CD4-positive, alpha-beta T cell (primary cell): ENCODE measurements around the gene ITPRIPL2. TPM values are rescaled to one million over a fixed set of nuclear protein-coding genes. Genes with fewer than 3 reads are reported as not detected.

Experiments used
- ATAC-seq: fragments of 200-7000 bp; cut with Tn5 transposase; one replicate; pipeline ENCODE4 v1.10.0; 2022; ENCODE audit warnings: mild to moderate bottlenecking; ENCODE audit not compliant: poor library complexity
- CTCF ChIA-PET: fragments of 350-600 bp; sonication (Branson Sonifier 250); formaldehyde crosslinking; loops from one replicate; lab custom pipeline; 2021; ENCODE audit warnings: antibody characterized with exemption, inconsistent platforms; lab: Charles Lee
- POLR2A ChIA-PET: fragments of 350-600 bp; sonication (Branson Sonifier 250); formaldehyde crosslinking; loops from one replicate; lab custom pipeline; 2021; ENCODE audit warnings: antibody characterized with exemption, inconsistent platforms; lab: Charles Lee
- DNase-seq, 14 experiments: peaks; one replicate each; pipeline ENCODE4 v3.0.0-alpha.2; 2013 to 2020; ENCODE audit warnings: mixed read lengths in 2 of 14
- H3K27ac ChIP-seq, 2 donors: one replicate each; pipeline versions ENCODE4 v1.5.1 to v1.7.0; 2013; ENCODE audit warnings: low read length in 2 of 2, low read depth in 1 of 2, mild to moderate bottlenecking in 1 of 2
- H3K27me3 ChIP-seq, 2 experiments: 1 replicate in 1 of 2; 2 replicates in 1 of 2; pipeline versions ENCODE4 v1.6.1 to v1.7.0; 2013; ENCODE audit warnings: low read length in 2 of 2, control low read depth in 1 of 2, mild to moderate bottlenecking in 1 of 2, moderate library complexity in 1 of 2; ENCODE audit not compliant: insufficient read depth in 2 of 2, control insufficient read depth in 1 of 2
- H3K36me3 ChIP-seq: one replicate; pipeline ENCODE4 v1.6.1; 2013; ENCODE audit warnings: low read length, control low read depth; ENCODE audit not compliant: insufficient read depth
- H3K4me1 ChIP-seq: one replicate; pipeline ENCODE4 v1.6.1; 2013; ENCODE audit warnings: low read length, control low read depth; ENCODE audit not compliant: insufficient read depth
- H3K4me3 ChIP-seq: one replicate; pipeline ENCODE4 v1.5.1; 2013; ENCODE audit warnings: mild to moderate bottlenecking, low read length, moderate library complexity
- H3K9me3 ChIP-seq, 2 experiments: 1 replicate in 1 of 2; 2 replicates in 1 of 2; pipeline versions ENCODE4 v1.6.1 to v1.7.0; 2013; ENCODE audit warnings: low read length in 2 of 2, mild to moderate bottlenecking in 2 of 2, control low read depth in 1 of 2, moderate library complexity in 1 of 2; ENCODE audit not compliant: control insufficient read depth in 1 of 2, insufficient read depth in 1 of 2
- H3K27ac Mint-ChIP-seq: one replicate; pipeline ENCODE4 v1.8.0; 2020; ENCODE audit warnings: mixed read lengths
- H3K27me3 Mint-ChIP-seq: one replicate; pipeline ENCODE4 v1.8.0; 2021; ENCODE audit warnings: mixed read lengths
- H3K36me3 Mint-ChIP-seq: one replicate; pipeline ENCODE4 v1.8.0; 2021; ENCODE audit warnings: low read depth, mixed read lengths
- H3K4me1 Mint-ChIP-seq: one replicate; pipeline ENCODE4 v1.8.0; 2021; ENCODE audit warnings: low read depth, mixed read lengths
- H3K4me3 Mint-ChIP-seq: one replicate; pipeline ENCODE4 v1.8.0; 2020; ENCODE audit warnings: mild to moderate bottlenecking, mixed read lengths
- H3K9me3 Mint-ChIP-seq: one replicate; pipeline ENCODE4 v1.8.0; 2020; ENCODE audit warnings: mixed read lengths
- CTCF ChIP-seq: fragments of 200-600 bp; IDR thresholded peaks from one replicate; pipeline ENCODE4 v1.8.0; 2022; ENCODE audit warnings: antibody characterized with exemption, mild to moderate bottlenecking
- intact Hi-C, 2 experiments: fragments of 100-400 bp; cut with DNase I in 1 of 2; cut with micrococcal nuclease in 1 of 2; formaldehyde crosslinking; loops; one replicate each; pipeline versions ENCODE4 v1.15.1 to v1.9.0; 2023 to 2025; cut with DNase I, micrococcal nuclease
- total RNA-seq, 174 experiments: library from RNA in 2 of 174; stranded (reverse) in 2 of 174; gene quantifications; one replicate each; pipeline ENCODE4 v1.2.3 and lab custom pipeline; 2021 to 2026

Gene ITPRIPL2
- total RNA-seq, 2 experiments from 2014 or later = 0.31 to 0.36 TPM

- H3K27ac ChIP-seq = no peak overlapping the region
- no peak overlapping the region for H3K4me3 ChIP-seq
- ChIA-PET POLR2A (no interaction called here), CTCF (no interaction called here)
- Mint-ChIP-seq H3K36me3 (no peaks in the 10 kb centered on the region), H3K27ac (no peak overlapping the region), H3K9me3 (no peaks in the 10 kb centered on the region), H3K27me3 (peaks cover 24% of the 10 kb centered on the region), H3K4me1 (no peaks in the 10 kb centered on the region), H3K4me3 (no peak overlapping the region)
- no peaks in the 10 kb centered on the region for H3K27me3 ChIP-seq
- H3K36me3 ChIP-seq = no peaks in the 10 kb centered on the region
- no peaks in the 10 kb centered on the region for H3K4me1 ChIP-seq
- TF ChIP-seq CTCF = no peak
- ATAC-seq (no peak), DNase-seq (no peak)
- peaks cover 0 to 3% of the 10 kb centered on the region in 2 experiments for H3K9me3 ChIP-seq
- intact Hi-C loops = no loop called here
Measured at GRCh38 chr16:19098173-19098572, 15.6 kb upstream of the ITPRIPL2 start.

- Histone ChIP-seq H3K36me3 (no peaks in the 10 kb centered on the region), H3K4me3 (no peak overlapping the region), H3K4me1 (no peaks in the 10 kb centered on the region), H3K27ac (no peak overlapping the region), H3K27me3 (no peaks in the 10 kb centered on the region), H3K9me3 (peaks cover 0 to 3% of the 10 kb centered on the region in 2 experiments)
- no peak for TF ChIP-seq CTCF
- DNase-seq (no peak), ATAC-seq (no peak)
- no peaks in the 10 kb centered on the region for H3K9me3 Mint-ChIP-seq
- no peaks in the 10 kb centered on the region for H3K4me1 Mint-ChIP-seq
- H3K27ac Mint-ChIP-seq = no peak overlapping the region
- ChIA-PET POLR2A (no interaction called here), CTCF (no interaction called here)
- H3K27me3 Mint-ChIP-seq = peaks cover 15% of the 10 kb centered on the region
- H3K4me3 Mint-ChIP-seq = no peak overlapping the region
- intact Hi-C loops = no loop called here
- H3K36me3 Mint-ChIP-seq = no peaks in the 10 kb centered on the region
Measured at GRCh38 chr16:19102187-19102872, 11.4 kb upstream of the ITPRIPL2 start.

DNA sequence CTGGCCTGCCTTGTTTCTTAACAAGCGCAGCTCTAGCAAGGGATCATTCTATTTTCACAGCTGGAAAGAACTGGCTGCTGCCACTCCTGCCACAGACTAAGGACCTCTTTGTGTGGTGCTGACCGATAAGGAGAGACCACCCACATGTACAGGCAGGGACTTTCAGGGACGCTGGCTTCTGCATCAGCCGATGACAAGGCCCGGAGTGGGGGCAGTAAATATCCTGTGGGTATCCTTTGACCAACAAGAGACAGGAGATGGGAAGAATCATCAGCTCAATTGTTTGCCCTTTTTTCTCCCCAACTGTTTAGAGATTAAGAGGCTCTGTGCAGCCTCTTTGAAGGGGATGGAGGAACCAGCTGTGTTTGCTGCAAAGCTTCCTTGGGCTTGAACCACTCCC is 9.2 kb upstream of the ITPRIPL2 start:
- intact Hi-C loops = no loop called here
- POLR2A ChIA-PET = no interaction called here
- Histone ChIP-seq H3K4me3 (no peak overlapping the region), H3K4me1 (no peaks in the 10 kb centered on the region), H3K27me3 (no peaks in the 10 kb centered on the region), H3K27ac (no peak overlapping the region), H3K9me3 (no peaks in the 10 kb centered on the region), H3K36me3 (no peaks in the 10 kb centered on the region)
- H3K27me3 Mint-ChIP-seq = peaks cover 22% of the 10 kb centered on the region
- CTCF ChIA-PET = no interaction called here
- no peaks in the 10 kb centered on the region for H3K9me3 Mint-ChIP-seq
- ATAC-seq = no peak
- no peaks in the 10 kb centered on the region for H3K36me3 Mint-ChIP-seq
- no peak overlapping the region for H3K27ac Mint-ChIP-seq
- no peak for DNase-seq
- H3K4me3 Mint-ChIP-seq = no peak overlapping the region
- no peak for TF ChIP-seq CTCF
- no peaks in the 10 kb centered on the region for H3K4me1 Mint-ChIP-seq
